SK-N-SH (cell line): ENCODE data around the gene IFT25. TPM values are rescaled to one million over a fixed set of nuclear protein-coding genes. Genes with fewer than 3 reads are reported as not detected.

Source experiments
- CTCF ChIA-PET: fragments of 300-600, 350-600 bp; formaldehyde crosslinking; extraction: SDS; loops from one replicate; lab custom pipeline; 2021; lab: Yijun Ruan, JAX
- POLR2A ChIA-PET: fragments of 350-600 bp; sonication (Branson Sonifier 250); formaldehyde crosslinking; extraction: SDS; loops from one replicate; lab custom pipeline; 2020; ENCODE audit warnings: antibody characterized with exemption, inconsistent platforms; lab: Yijun Ruan, JAX
- DNase-seq: peaks from one replicate; pipeline ENCODE4 v3.0.0; 2012
- H2AFZ ChIP-seq: fragments of 200-600 bp; sonication (generic); 2 replicates; pipeline ENCODE4 v1.8.1; 2016; ENCODE audit warnings: antibody characterized with exemption, mild to moderate bottlenecking, low read depth
- H3F3A ChIP-seq: fragments of 200-600 bp; sonication (generic); replicated peaks from 2 replicates; pipeline ENCODE3; 2016; ENCODE audit warnings: antibody characterized with exemption, mild to moderate bottlenecking; ENCODE audit not compliant: insufficient read depth
- H3K27ac ChIP-seq, 2 experiments: fragments of 200-500 bp in 1 of 2; fragments of 200-600 bp in 1 of 2; sonication (Bioruptor generic) in 1 of 2; sonication (generic), shearing (Covaris generic) in 1 of 2; 2 replicates each; pipeline versions ENCODE4 v1.5.1 to v1.6.1; 2014 to 2016; ENCODE audit warnings: low read depth in 2 of 2, inconsistent platforms in 1 of 2, low read length in 1 of 2, mild to moderate bottlenecking in 1 of 2, mixed read lengths in 1 of 2
- H3K27me3 ChIP-seq: fragments of 200-600 bp; sonication (generic), shearing (Covaris generic); 2 replicates; pipeline ENCODE4 v1.6.1; 2016; ENCODE audit warnings: mixed run types; ENCODE audit not compliant: insufficient read depth
- H3K36me3 ChIP-seq, 2 experiments: fragments of 200-500 bp in 1 of 2; fragments of 200-600 bp in 1 of 2; sonication (Bioruptor generic) in 1 of 2; sonication (generic) in 1 of 2; replicated peaks in 1 of 2; 2 replicates each; pipeline versions ENCODE3 to v1.5.1; 2014 to 2016; ENCODE audit warnings: low read length in 1 of 2, mild to moderate bottlenecking in 1 of 2; ENCODE audit not compliant: insufficient read depth in 2 of 2, control insufficient read depth in 1 of 2
- H3K4me1 ChIP-seq, 2 experiments: fragments of 200-500 bp in 1 of 2; fragments of 200-600 bp in 1 of 2; sonication (Bioruptor generic) in 1 of 2; sonication (generic), shearing (Covaris generic) in 1 of 2; 2 replicates each; pipeline versions ENCODE4 v1.5.1 to v1.6.1; 2014 to 2016; ENCODE audit warnings: low read depth in 1 of 2, low read length in 1 of 2, mixed run types in 1 of 2; ENCODE audit not compliant: insufficient read depth in 2 of 2, control insufficient read depth in 1 of 2
- H3K4me2 ChIP-seq: fragments of 200-600 bp; sonication (generic), shearing (Covaris generic); 2 replicates; pipeline ENCODE4 v1.6.1; 2017; ENCODE audit warnings: mixed run types
- H3K4me3 ChIP-seq, 2 experiments: fragments of 200-500 bp in 1 of 2; fragments of 200-600 bp in 1 of 2; sonication (Bioruptor generic) in 1 of 2; sonication (generic), shearing (Covaris generic) in 1 of 2; 2 replicates each; pipeline versions ENCODE4 v1.5.1 to v1.8.1; 2014 to 2016; ENCODE audit warnings: low read depth in 2 of 2, inconsistent platforms in 1 of 2, low read length in 1 of 2, mild to moderate bottlenecking in 1 of 2, mixed read lengths in 1 of 2, moderate library complexity in 1 of 2
- H3K79me2 ChIP-seq: fragments of 200-600 bp; sonication (generic); 2 replicates; pipeline ENCODE4 v1.8.1; 2017; ENCODE audit warnings: mild to moderate bottlenecking; ENCODE audit not compliant: insufficient read depth
- H3K9ac ChIP-seq: fragments of 200-600 bp; sonication (generic); 2 replicates; pipeline ENCODE4 v1.6.1; 2017; ENCODE audit warnings: mixed run types
- H3K9me2 ChIP-seq: fragments of 200-600 bp; sonication (generic); 2 replicates; pipeline ENCODE4 v1.6.1; 2017; ENCODE audit warnings: mixed run types
- H3K9me3 ChIP-seq: fragments of 200-600 bp; sonication (generic); 2 replicates; pipeline ENCODE4 v1.6.1; 2017; ENCODE audit warnings: mixed run types, mild to moderate bottlenecking, moderate library complexity
- H4K20me1 ChIP-seq: fragments of 200-600 bp; sonication (generic); 2 replicates; pipeline ENCODE4 v1.6.1; 2017; ENCODE audit warnings: mild to moderate bottlenecking, mixed run types; ENCODE audit not compliant: insufficient read depth
- CHD2 ChIP-seq: fragments of 150-350 bp; IDR thresholded peaks from 2 replicates; pipeline ENCODE4 v1.6.1; 2018; ENCODE audit warnings: low read length; ENCODE audit not compliant: partially characterized antibody
- CTCF ChIP-seq: fragments of 200-600 bp; sonication (generic); IDR thresholded peaks from 2 replicates; pipeline ENCODE4 v1.6.1; 2017; ENCODE audit warnings: antibody characterized with exemption, mild to moderate bottlenecking, moderate library complexity
- GATA2 ChIP-seq: sonication (generic); formaldehyde crosslinking; IDR thresholded peaks from 2 replicates; pipeline ENCODE4 v1.5.0; 2020; ENCODE audit warnings: mild to moderate bottlenecking, missing genetic modification reagents
- MEF2A ChIP-seq: IDR thresholded peaks from 2 replicates; pipeline ENCODE4 v1.4.0; 2012; ENCODE audit warnings: low read depth, borderline replicate concordance
- POLR2AphosphoS5 ChIP-seq: IDR thresholded peaks from 2 replicates; pipeline ENCODE4 v1.6.1; 2012; ENCODE audit warnings: low read depth, low read length
- RXRA ChIP-seq: IDR thresholded peaks from 2 replicates; pipeline ENCODE4 v1.4.0; 2012; ENCODE audit warnings: low read depth, mild to moderate bottlenecking, borderline replicate concordance
- SMC3 ChIP-seq: IDR thresholded peaks from 2 replicates; pipeline ENCODE4 v1.6.1; 2012; ENCODE audit warnings: low read depth, low read length, improper control_type of control experiment
- TEAD4 ChIP-seq: IDR thresholded peaks from 2 replicates; pipeline ENCODE4 v1.4.0; 2012; ENCODE audit warnings: mild to moderate bottlenecking, borderline replicate concordance; ENCODE audit not compliant: insufficient read depth
- WGBS: methylation state at CpG from one replicate; pipeline ENCODE4 v1.1.6; 2017; ENCODE audit warnings: low lambda C conversion rate; 5-methylcytosine and 5-hydroxymethylcytosine counted together
- polyA plus RNA-seq, 3 experiments: library from polyadenylated mRNA; depleted of rRNA; stranded (reverse); fragments of >200 nt; gene quantifications; 2 replicates each; pipeline ENCODE4 v1.2.3, GENCODE V29; 2012
- TF ChIP-seq, protein P1 (sequence below): fragments of 150-350 bp; IDR thresholded peaks from 2 replicates; pipeline ENCODE4 v1.6.1; 2016; ENCODE audit warnings: mild to moderate bottlenecking, low read depth, low read length

IFT25 gene
- polyA plus RNA-seq, 1 of the 3 experiments (the other 2 are of a cell fraction) = 25.7 TPM

- TF ChIP-seq, protein P1, sequence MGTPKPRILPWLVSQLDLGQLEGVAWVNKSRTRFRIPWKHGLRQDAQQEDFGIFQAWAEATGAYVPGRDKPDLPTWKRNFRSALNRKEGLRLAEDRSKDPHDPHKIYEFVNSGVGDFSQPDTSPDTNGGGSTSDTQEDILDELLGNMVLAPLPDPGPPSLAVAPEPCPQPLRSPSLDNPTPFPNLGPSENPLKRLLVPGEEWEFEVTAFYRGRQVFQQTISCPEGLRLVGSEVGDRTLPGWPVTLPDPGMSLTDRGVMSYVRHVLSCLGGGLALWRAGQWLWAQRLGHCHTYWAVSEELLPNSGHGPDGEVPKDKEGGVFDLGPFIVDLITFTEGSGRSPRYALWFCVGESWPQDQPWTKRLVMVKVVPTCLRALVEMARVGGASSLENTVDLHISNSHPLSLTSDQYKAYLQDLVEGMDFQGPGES = no peak
- no peak for TF ChIP-seq SMC3
- TF ChIP-seq POLR2AphosphoS5 = no peak; the same call in 1 of the 2 replicates
- TF ChIP-seq CTCF = peak; percentile 25
Observed at GRCh38 chr1:53946252-53947171, 1.0 kb upstream of the IFT25 start, which contains the start of gene LRRC42 (continued).

DNA sequence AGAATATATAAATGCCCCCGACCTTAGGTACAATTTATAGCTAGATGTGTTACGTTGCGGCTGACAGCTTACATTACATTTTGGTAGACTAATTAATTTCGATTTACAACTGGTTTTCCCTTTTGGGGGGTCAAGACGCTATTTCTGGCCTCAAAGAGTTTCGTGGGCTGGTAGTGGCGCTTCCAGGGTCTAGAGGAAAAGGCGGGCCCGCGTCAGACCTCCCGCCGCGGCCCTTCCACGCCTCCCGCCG, 391 bp downstream of the IFT25 start:
- H4K20me1 ChIP-seq = peaks cover 12% of the 10 kb centered on the region
- no peak for DNase-seq
- peaks cover 77% of the 10 kb centered on the region for H3K79me2 ChIP-seq
- H3K4me3 ChIP-seq = peak overlapping the region; percentile 72 to 95
- TF ChIP-seq GATA2 (CRISPR knock-in tag) (no peak), TEAD4 (no peak), CHD2 (no peak), MEF2A (no peak), RXRA (no peak)
- no peaks in the 10 kb centered on the region for H3K9me2 ChIP-seq
- WGBS = 2% methylated on average over 16 of the region's 16 CpGs
- H3K27ac ChIP-seq = peak overlapping the region; percentile 74 to 85
- H3K27me3 ChIP-seq = no peaks in the 10 kb centered on the region
- H3K4me2 ChIP-seq = peak overlapping the region; percentile 75
- peak overlapping the region; percentile 79; the same call in 1 of the 2 replicates for H2AFZ ChIP-seq
- POLR2A ChIA-PET = interaction anchor here (0.9 to 1.6 kb wide), 6 partner anchors 9 to 107 kb away, joined by 3 to 5 read pairs (median 4); partner anchors contain the start of gene TMEM59
- peaks cover 11 to 16% of the 10 kb centered on the region in 2 experiments for H3K36me3 ChIP-seq
- no peaks in the 10 kb centered on the region for H3K9me3 ChIP-seq
- peak overlapping the region; percentile 83 for H3K9ac ChIP-seq
- CTCF ChIA-PET = interaction anchor here (0.7 to 11.2 kb wide), 4 partner anchors 50 to 104 kb away, joined by 3 to 100 read pairs (median 3); no protein-coding TSS in a partner anchor
- H3F3A ChIP-seq = no peaks in the 10 kb centered on the region
- peaks cover 11 to 28% of the 10 kb centered on the region in 2 experiments; a peak in 2 of 4 replicates for H3K4me1 ChIP-seq
